Embryonic facial prominence (tissue), 1 donor: Measurements from ENCODE around the gene ZFP62.
A peak's percentile ranks its signal among the peaks of the same experiment; 100 is the strongest.
"Not testable (repeated sequence)": the region's sequence is repeated elsewhere in the genome, so short reads cannot be mapped to it uniquely, and the experiment has no call there.

Experiments used
- DNase-seq: peaks from one replicate; pipeline ENCODE4 v3.0.0-alpha.2; 2016; ENCODE audit errors: extremely low spot score

ZFP62 gene

GRCh38 chr5:180860887-180861822, at the start of gene ZFP62:
ZFP62 (minus strand) TSS chr5:180861276; CDS start chr5:180861219, 57 bp downstream.
- peak; percentile 70 for DNase-seq

DNA sequence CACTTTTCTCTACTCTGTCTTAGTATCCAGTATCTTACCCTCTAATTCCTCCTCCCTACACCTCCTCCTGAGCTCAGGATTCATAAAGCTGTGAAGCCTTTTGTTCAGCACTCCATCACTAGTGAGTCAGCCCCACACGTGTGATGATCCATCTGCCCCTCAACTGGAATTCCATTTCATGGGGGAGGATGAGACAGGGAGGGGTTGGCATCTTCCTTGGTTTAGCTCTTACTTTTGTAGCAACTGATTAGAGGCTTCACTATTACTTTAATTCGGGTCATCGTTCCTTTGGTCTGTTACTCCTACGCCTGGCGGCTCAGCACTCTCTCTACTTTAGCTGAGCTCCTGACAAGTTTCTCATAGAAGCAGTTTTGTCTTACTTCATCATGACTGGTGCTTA, 49.7 kb upstream of the ZFP62 start:
- no peak for DNase-seq

- no peak for DNase-seq
Measured at GRCh38 chr5:180910182-180910581, 49.1 kb upstream of the ZFP62 start.

DNA sequence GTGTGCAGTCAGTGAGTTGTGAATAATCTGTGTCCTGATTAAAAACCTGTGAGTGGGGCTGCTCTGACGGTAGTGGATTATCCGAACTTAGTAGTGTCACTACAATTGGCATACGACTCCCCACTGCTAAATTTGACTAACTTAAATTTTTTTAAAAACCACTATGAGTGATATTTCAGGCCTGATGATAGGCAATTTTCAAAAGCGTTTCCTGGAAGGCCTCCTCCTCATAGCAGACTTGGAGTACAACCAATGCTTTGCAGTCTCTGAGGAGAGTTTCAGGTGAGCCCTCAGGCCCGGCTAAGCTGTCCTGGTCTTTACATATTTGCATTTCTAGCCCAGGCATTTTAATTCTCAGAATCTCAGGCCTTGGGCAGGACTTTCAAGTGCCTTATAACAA, 48.7 kb upstream of the ZFP62 start:
- no peak for DNase-seq

DNA sequence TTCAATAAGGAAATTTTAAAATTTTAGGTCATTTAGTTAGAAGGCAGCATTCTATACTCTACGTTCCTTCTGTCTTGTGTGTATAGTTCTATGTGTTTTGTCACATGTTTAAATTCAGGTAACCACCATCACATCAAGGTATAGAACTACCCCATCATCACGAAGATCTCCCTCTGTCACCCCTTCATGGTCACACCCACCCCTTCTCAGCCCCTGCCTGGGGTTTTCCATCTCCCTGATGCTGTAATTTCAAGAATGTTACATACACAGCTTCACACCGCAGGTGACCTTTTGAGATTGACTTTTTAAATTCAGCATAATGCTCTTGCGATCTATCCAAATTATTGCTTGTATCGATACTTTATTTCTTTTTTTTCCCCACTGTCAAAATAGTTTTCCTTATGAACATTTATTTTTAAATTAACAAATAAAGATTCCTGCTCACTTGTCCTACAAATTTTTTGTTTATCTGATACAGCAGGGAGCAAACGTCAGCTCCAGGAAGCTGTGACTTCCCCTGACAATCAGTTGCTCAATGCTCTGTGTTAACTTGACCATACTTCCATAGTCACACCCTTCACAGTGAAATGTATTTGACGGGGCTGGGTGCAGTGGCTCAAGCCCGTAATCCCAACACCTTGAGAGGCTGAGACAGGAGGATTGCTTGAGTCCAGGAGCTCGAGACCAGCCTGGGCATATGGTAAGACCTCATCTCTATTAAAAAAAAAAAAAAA, 48.1 kb upstream of the ZFP62 start:
- no peak for DNase-seq

DNA sequence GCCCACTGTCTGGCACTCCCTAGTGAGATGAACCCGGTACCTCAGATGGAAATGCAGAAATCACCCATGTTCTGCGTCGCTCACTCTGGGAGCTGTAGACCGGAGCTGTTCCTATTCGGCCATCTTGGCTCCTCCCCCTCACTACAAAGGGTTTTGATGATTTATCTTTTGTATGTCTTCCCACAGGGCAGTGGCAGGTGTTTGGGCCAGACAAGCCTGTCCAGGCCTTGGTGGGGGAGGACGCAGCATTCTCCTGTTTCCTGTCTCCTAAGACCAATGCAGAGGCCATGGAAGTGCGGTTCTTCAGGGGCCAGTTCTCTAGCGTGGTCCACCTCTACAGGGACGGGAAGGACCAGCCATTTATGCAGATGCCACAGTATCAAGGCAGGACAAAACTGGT, 47.3 kb upstream of the ZFP62 start:
- DNase-seq = no peak

- DNase-seq = no peak
Measured at GRCh38 chr5:180901319-180902009, 40.4 kb upstream of the ZFP62 start.

GRCh38 chr5:180900178-180900577, 39.1 kb upstream of the ZFP62 start:
- DNase-seq = no peak

- DNase-seq = no peak
Measured at GRCh38 chr5:180898621-180899246, 37.7 kb upstream of the ZFP62 start, which contains the start of gene BTNL8. BTNL8 (plus strand) TSS chr5:180899159; CDS start chr5:180899311, 152 bp downstream.

DNA sequence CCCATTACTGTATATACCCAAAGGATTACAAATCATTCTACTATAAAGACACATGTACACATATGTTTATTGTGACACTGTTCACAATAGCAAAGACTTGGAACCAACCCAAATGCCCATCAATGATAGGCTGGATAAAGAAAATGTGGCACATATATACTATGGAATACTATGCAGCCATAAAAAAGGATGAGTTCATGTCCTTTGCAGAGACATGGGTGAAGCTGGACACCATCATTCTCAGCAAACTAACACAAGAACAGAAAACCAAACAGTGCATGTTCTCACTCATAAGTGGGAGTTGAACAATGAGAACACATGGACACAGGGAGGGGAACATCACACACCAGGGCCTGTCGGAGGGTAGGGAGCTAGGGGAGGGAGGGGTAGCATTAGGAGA, 34.3 kb upstream of the ZFP62 start:
- DNase-seq = not testable (repeated sequence)

DNA sequence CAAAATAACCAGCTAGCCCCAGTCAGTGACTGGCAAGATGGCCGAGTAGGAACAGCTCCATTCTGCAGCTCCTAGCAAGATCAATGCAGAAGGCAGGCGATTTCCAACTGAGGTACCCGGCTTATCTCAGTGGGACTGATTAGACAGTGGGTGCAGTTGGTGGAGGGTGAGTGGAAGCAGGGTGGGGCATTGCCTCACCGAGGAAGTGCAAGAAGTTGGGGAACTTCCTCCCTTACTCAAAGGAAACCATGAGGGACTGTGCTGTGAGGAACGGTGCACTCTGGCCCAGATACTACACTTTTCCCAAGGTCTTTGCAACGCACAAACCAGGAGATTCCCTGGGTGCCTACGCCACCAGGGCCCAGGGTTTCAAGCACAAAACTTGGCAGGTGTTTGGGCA, 28.3 kb upstream of the ZFP62 start:
- no peak for DNase-seq

DNA sequence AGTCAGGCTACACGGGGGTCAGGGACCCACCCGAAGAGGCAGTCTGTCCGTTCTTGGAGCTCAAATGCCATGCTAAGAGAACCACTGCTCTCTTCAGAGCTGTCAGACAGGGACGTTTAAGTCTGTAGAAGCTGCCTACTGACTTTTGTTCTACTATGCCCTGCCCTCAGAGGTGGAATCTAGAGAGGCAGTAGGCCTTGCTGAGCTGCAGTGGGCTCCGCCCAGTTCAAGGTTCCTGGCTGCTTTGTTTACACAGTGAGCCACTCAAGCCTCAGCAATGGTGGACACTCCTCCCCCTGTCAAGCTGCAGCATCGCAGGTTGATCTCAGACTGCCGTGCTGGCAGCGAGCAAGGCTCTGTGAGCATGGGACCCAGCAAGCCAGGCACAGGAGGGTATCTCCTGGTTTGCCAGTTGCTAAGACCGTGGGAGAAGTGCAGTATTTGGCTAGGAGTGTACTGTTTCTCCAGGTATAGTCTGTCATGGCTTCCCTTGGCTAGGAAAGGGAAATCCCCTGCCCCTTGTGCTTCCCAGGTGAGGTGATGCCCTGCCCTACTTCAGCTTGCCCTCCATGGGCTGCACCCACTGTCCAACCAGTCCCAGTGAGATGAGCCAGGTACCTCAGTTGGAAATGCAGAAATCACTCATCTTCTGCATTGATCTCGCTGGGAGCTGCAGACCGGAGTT, 24.9 kb upstream of the ZFP62 start:
- DNase-seq = not testable (repeated sequence)

DNA sequence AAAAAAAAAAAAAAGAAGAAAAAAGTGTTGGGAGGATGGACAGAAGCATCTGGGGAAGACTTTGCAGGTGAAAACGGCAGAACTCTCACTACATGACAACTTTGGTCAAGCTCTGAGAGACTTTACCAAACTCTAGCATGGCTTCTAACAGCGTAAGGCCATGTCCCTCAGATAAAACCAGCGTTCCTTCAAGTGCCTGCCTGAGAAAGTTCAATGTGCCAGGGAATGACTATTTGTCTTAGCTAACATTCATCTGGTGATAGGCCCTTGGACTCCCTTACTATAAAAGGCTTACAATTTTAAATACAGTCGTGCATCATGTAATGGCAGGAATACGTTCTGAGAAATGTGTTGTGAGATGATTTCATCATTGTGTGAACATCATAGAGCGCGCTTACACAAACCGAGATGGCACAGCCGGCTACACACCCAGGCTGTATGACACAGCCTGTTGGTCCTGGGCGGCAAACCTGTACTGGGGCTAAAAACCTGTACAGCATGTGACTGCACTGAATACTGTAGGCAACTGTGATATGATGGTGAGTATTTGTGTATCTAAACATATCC, 14.9 kb upstream of the ZFP62 start:
- DNase-seq = no peak

- no peak for DNase-seq
Measured at GRCh38 chr5:180874804-180875582, 13.9 kb upstream of the ZFP62 start.

- DNase-seq = no peak
Measured at GRCh38 chr5:180873615-180874520, 12.8 kb upstream of the ZFP62 start.

DNA sequence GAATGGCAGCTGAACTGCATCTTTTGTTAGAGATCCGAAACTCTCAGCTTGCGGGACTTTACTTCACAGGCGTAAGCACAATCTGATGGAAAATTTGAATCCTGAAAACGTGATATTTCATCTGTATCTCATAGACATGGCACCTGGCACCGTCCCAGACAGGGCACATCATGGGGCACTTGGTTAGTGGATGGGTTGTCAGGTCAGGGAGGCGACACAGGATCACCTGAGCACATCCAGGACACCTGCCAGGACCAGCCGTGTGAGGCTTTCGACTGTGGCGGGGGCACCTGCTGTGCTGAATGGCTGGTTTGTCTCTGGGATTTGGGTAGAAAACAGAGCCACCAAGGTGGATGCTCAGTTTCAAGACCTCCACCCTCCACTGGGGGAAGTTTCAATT, 11.3 kb upstream of the ZFP62 start:
- no peak for DNase-seq

DNA sequence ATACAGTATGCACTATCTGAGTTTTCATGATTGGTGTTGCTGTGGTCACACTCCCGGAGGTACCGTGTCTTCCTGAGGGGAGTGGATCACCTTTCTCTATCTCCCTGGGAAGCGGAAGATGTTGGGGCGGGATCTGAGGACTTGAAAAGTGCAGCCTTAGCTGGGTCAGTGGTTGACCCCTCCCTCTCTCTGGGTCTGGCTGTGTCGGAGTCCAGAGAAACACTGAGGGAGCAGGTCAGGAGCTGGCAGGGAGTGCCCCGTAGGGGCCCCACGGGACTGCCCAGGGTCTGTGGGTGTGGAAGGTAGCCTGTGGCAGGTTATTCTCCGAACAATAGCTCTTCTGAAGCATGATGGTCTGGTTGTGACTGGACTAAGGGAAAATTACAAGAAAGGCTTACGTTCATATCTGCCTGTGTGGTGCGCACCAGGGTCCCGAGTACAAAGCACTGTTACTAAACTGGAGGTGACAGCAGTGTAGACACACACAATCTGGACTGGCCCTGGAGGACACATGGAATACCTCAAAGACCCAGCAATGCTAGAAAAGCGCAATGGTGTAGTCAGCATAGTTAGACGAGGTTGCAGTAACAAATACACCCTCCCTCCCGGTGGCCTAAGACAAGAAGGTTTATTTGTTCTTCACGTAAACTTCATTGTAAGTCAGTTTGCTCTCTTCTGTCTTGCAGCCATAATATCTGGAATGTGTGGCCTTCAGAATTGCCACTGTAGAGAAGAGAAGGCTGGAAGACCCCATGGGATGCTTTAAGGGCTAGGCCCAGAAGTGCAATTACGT, 9.4 kb upstream of the ZFP62 start:
- no peak for DNase-seq

DNA sequence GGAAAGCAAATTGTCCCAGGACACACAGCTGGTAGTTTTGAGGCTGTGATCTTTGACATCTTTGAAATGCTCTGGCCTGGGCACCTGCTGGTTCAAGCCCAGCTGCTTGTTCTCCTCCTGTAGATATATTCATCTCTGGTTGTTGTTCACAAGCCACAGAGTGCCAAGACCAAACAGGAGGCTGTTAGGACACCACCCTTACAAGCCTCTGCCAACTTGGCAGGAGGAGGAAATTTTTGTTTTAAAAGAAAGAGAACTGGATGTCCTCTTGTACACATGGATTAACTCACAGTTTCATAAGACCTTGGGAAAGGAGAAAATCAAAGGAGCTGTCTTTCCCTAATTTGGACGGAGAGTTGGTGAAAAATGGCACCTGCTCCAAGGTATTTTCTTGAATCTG, 8.5 kb upstream of the ZFP62 start:
- DNase-seq = no peak
